ENCODE data around the gene TMED1. TPM values are rescaled to one million over a fixed set of nuclear protein-coding genes. Genes with fewer than 3 reads are reported as not detected.
A peak's percentile ranks its signal among the peaks of the same experiment; 100 is the strongest.

TMED1 gene
- total RNA-seq, 4 donors from 2014 or later = 7.2 to 57.0 (median 27.2) TPM

DNA sequence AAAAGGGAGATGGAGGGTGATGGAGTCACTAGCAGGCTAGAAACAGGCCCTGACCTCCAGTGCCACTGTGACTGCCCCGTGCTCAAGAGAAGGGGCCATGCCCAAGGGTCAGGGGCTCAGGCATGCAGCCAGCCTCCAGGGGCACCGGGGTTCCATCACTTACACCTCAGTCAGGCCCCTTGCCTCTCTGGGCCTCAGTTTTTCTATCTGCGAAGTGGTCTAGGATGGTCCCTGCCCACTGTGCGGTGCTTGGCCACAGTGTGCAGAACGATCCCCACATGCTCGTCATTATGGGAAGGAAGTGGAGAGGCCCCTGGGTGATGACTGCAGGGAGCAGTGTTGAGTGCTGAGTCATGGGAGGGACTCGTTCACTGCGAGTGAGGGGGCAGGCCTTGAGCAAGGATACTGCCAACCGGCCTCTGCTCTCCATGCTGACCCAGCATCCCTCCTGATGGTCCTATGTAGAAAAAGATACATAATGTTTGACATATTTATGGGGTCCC, 23.1 kb downstream of the TMED1 start:
- H3K27me3 ChIP-seq = no peaks in the 10 kb centered on the region
- peak; percentile 64 to 66 for DNase-seq
- no peak overlapping the region for H3K4me3 ChIP-seq
- peaks cover 0 to 8% of the 10 kb centered on the region in 2 donors for H3K4me1 ChIP-seq
- no peaks in the 10 kb centered on the region for H3K9me3 ChIP-seq
- H3K27ac ChIP-seq = peak overlapping the region; percentile 39 to 64
- TF ChIP-seq, protein P1, sequence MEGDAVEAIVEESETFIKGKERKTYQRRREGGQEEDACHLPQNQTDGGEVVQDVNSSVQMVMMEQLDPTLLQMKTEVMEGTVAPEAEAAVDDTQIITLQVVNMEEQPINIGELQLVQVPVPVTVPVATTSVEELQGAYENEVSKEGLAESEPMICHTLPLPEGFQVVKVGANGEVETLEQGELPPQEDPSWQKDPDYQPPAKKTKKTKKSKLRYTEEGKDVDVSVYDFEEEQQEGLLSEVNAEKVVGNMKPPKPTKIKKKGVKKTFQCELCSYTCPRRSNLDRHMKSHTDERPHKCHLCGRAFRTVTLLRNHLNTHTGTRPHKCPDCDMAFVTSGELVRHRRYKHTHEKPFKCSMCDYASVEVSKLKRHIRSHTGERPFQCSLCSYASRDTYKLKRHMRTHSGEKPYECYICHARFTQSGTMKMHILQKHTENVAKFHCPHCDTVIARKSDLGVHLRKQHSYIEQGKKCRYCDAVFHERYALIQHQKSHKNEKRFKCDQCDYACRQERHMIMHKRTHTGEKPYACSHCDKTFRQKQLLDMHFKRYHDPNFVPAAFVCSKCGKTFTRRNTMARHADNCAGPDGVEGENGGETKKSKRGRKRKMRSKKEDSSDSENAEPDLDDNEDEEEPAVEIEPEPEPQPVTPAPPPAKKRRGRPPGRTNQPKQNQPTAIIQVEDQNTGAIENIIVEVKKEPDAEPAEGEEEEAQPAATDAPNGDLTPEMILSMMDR (IDR thresholded peaks at IDR 0.05) = no peak
- no peak for TF ChIP-seq POLR2A (IDR thresholded peaks at IDR 0.05)
- intact Hi-C loops (cut with DNase I; ENCODE audit: low total_unique reads) = no loop called here
- no peaks in the 10 kb centered on the region for H3K36me3 ChIP-seq

DNA sequence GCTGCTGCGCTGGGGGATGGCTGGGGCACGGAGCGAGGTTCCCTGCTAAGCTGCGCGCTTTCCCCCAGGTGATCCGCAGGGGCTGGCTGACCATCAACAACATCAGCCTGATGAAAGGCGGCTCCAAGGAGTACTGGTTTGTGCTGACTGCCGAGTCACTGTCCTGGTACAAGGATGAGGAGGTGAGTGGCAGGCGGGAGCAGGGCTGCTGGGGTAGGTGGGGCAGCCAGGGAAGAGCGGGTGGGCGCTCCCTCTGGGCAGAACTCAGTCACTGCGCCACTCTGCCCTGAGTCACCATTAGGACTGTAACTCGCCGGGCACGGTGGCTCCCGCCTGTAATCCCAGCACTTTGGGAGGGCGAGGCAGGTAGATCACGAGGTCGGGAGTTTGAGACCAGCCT, 23.8 kb downstream of the TMED1 start:
- Histone ChIP-seq H3K4me3 (no peak overlapping the region), H3K36me3 (no peaks in the 10 kb centered on the region), H3K4me1 (peaks cover 0 to 8% of the 10 kb centered on the region in 2 donors), H3K9me3 (no peaks in the 10 kb centered on the region), H3K27me3 (no peaks in the 10 kb centered on the region), H3K27ac (peak overlapping the region in 1 of 2 donors; percentile 39)
- intact Hi-C loops (cut with DNase I; ENCODE audit: low total_unique reads) = no loop called here
- TF ChIP-seq POLR2A (IDR thresholded peaks at IDR 0.05) = no peak
- TF ChIP-seq, protein P1 (IDR thresholded peaks at IDR 0.05) = no peak
- no peak for DNase-seq

DNA sequence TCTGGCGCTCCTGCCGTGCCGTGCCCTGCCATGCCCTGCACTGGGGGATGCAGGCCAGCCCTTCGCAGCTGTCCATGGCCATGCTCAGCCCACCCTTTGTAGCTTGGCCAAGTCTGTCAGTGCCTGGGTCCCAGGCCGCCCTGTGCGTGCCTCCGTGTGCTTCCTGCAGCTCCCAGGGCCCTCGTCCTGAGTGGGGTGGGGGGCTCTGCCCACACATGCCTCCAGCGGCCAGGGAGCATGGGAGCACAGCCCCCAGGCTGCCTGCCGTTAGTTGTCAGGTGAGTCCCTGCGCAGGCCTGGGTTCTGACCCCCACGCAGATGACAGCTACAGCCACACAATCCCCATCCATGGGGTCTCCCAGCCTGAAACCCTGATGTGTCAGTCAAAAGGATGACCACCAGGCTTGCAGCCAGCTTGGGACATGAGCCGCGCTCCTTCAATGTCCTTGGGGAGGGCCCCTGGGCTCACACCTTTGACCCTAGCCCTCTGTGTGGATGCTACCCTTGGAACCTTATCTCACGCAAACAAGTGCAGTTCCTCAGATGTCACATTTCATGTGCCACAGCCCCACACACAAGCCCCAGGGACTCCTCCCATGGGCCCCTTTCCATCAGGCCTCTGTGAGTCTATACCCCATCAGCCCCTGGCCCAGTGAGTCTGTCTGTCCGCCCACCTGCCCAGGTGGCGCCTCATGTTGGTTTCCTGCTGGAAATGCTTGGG, 24.5 kb downstream of the TMED1 start:
- Histone ChIP-seq H3K27ac (no peak overlapping the region), H3K36me3 (no peaks in the 10 kb centered on the region), H3K4me3 (no peak overlapping the region), H3K9me3 (no peaks in the 10 kb centered on the region), H3K27me3 (no peaks in the 10 kb centered on the region), H3K4me1 (peaks cover 0 to 8% of the 10 kb centered on the region in 2 donors)
- no peak for DNase-seq
- intact Hi-C loops (cut with DNase I; ENCODE audit: low total_unique reads) = no loop called here
- TF ChIP-seq POLR2A (IDR thresholded peaks at IDR 0.05) = no peak
- TF ChIP-seq, protein P1 (IDR thresholded peaks at IDR 0.05) = no peak

DNA sequence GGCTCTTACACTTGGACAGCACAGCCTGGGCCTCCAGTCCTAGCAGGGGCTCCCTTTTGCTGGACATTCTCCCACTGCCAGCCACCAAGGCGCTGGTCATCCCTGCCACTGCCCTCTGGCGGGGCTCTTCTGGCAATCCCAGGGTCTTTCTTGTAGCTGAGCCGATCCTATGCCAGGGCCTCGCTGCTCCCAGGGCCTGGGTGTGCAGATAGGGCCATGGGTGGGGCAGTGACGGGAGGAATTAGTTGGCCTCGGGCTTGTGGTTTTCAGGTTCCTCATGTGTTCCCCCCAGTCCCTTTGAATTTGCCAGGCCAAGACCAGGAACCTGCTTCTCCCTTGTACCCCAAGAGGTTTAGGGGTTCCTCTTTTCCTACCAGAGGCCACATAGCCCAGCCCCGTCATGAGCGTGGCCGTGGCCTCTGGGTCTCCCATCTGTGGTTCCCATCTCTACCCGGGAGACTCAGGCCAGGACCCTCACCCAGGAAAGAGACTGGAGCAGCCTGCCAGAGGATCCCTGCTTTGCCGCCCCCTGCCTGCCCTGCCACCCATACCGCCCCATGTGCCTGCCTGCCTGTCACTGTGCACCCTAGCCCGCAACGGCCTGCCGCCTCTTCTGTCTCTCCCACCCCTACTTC, 26.2 kb downstream of the TMED1 start:
- no peak overlapping the region for H3K27ac ChIP-seq

More for the DNA sequence above, 26.2 kb downstream of the TMED1 start:
- Histone ChIP-seq H3K9me3 (no peaks in the 10 kb centered on the region), H3K36me3 (no peaks in the 10 kb centered on the region), H3K4me3 (no peak overlapping the region), H3K4me1 (peaks cover 0 to 8% of the 10 kb centered on the region in 2 donors), H3K27me3 (no peaks in the 10 kb centered on the region)
- no peak for TF ChIP-seq POLR2A (IDR thresholded peaks at IDR 0.05)
- TF ChIP-seq, protein P1 (IDR thresholded peaks at IDR 0.05) = no peak
- intact Hi-C loops (cut with DNase I; ENCODE audit: low total_unique reads) = no loop called here
- DNase-seq = no peak

Measured in uterus (tissue), 4 donors.